NOMO-1 treated with DMSO at 0.1 percent for 48 hours (cell line): Measurements from ENCODE around the gene INTS7.

Experiments used
- DNase-seq: peaks from one replicate; lab custom pipeline; 2025; ENCODE audit not compliant: unreplicated experiment; lab: John Stamatoyannopoulos, UW

Gene INTS7

DNA sequence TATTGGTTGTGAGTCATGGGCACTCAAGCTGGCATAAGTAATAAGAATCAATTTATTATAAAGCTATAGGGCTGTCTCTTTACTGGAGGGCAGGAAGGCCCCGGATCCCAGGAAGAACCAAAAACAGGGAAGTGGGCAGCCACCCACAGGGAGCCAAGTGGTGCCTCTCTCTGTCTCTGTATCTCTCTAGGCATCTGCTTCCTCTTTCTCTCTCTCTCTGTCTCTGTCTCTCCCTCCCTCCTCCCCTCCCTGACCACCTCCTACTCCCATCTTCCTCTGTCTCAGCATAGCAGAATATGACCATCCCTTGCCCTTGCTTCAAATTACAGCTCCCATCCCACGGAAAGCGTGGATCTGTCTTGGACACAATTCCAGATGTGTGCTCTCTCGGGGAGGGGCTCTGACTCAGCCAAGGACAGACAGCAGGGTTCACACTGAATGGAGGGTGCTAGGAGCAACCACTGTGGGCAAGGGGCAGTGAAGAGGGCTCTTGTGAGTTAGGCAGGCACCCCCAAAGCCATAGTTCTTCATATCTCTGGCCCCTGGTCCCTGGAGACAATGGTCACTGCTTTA is 124.4 kb downstream of the INTS7 start:
- DNase-seq, result no peak

DNA sequence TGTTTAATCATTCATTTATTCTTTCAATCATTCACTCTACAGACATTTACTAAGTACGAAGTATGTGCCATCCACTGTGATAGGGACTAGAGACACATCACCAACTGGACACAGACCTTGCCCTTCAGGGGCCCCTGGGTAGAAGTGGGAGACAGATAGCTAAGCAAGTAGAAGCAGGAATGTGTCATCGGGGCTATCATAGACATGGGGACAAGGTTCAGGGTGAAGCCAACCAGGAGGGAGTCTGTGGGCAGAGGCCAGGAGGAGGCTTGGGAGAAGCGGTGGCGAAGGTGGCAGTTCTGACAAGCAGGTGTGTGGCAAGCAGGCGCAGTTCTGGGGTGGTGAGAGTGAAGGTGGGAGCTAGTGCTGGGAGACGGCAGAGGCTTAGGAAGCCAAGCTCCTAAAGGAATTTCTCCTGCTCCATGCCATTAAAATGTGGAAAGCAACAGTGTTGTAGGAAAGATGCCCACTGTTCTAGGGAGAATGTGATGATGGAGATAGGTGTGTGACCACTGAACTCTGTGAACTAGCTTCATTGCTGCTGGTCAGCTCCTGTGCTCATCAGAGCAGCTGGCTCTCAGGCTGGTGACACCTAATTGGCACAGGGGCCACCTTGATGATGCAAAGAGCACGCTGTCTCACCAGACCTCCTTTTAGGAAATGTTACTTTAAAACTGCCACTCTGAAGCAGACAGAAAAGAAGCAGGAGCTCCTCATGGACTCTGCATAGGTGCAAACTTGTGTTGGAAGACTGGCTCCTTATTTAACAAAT is 125.1 kb downstream of the INTS7 start:
- DNase-seq, result no peak

DNA sequence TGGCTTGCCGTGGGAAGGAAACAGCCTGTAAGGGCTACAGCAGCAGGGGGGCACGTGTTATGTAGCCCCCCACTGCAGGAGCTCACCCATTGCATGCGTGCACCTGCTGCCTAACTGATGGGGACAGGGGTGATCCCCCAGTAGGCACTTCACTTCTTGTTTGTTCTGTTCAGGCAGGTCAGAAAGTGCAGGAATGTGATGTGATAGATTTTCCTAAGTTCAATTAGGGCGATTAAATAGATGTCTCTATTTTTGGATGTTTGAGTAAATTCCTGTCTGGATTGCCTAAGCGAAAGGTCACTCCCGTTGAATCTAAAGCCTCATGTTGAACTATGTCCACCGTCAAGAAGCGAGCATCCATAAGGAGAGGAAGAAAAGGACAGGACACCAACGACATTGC is 126.0 kb downstream of the INTS7 start:
- DNase-seq, result no peak

DNA sequence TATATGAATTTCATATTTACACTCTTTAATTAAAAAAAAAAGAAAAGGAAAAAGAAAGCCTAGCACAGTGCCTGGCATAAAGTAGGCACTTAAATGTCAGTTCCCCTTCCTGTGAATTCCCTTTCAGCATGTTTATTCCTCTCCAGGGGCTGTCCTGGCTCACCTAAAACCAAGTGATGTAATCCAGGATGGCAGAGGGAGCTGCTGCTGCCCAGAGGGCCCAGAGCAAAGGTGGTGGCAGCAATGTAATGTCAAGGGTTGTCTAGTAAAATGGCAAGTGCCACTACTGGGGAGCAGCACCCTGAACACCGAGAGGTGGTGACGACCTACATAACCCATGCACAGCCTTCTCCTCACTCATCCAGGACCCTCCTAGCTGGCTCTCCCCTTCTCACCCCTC is 126.4 kb downstream of the INTS7 start:
- DNase-seq, result no peak

DNA sequence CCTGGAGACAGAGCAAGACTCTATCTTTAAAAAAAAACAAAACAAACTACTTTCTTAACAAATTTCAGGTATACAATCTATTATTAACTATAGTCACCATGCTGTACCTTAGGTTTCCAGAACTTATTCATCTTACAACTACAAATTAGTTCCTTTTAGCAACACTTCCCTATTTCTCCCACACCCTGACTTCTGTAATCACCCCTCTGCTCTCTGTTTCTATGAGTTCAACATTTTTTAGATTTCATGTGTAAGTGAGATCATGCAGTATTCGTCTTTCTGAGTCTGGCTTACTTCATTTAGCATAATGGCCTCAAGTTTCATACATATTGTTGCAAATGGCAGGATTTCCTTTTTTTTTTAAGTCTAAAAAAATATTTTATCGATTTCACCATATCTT is 126.9 kb downstream of the INTS7 start:
- DNase-seq, result peak; percentile 77

DNA sequence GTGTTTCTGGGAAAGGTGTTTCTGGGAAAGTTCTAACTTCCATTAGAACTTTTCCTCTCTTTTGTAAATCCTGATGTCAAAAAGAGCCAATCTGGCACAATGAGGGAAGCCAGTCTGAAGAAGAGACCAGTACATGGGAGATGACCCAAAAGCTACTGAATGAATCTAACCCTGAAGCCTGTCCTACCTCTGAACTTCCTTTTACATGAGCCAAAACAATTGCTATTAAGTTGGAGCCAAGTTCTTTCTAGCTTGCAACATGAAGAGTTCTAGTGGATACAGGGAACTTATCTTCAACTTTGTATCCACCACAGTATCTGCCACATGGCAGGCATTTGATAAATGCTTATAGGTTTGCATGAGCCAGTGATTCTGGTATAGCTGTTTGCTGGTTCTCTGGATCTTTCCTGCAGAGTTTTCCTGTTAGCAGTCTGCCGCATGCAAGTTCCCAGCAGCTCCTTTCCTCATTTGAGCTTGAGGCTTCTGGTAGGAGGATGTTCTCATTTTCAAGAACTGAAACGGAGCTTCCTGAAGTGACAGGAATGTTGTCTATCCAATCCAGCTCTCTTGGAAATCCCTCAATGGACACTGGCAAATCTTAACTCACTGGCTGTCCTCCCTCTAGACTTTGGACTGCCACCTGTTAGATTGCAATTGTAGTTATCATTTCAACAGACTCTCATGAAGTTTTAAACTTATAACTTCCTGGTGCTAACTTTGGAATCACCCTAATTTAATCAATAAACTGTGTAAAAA is 131.7 kb downstream of the INTS7 start:
- DNase-seq, result no peak

DNA sequence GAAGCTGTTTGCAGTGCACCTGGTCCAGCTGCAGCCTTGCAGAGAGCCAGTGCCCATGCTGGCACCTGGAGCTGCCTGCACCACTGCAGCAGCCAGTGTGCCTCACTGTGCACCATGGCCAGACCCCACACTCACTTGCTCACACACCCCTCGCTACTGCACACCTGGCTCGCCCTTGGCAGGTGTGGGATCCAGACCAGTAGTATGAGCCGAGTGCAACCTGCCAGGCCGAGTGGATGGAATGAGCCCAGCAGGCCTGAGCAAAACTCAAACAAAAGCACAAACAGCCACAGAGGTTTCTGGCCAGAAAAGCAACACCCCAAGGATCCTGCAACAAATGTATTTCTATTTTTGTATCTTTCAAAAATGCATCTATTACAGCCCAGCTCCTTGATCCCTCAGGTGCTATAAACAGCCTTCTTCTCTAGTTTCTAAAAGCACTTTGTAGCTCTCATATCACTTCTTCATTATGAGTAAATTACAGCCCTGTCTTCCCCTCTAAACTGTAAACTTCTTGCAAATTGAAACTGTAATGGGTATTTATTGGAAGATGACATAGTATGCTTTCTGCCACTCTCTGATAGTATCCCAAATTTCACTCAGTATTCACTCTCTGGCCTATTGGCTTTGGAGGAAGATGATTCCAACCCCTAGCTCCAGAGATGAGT is 132.6 kb downstream of the INTS7 start:
- DNase-seq, result no peak

DNA sequence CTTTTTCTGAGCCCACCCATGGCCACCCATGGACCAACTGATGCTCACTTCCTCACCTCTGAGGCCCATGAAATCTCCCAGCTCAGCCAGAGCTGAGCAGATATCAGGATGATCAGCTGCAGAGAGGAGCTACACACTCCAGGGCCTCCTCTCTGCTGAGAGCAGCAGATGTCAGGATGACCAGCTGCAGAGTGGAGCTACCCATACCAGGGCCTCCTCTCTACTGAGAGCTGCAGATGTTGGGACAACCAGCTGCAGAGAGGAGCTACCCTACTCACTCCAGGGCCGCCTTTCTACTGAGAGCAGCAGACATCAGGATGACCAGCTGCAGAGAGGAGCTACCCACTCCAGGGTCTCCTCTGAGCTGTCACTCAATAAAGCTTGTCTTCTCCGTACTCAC is 133.4 kb downstream of the INTS7 start:
- no peak for DNase-seq

DNA sequence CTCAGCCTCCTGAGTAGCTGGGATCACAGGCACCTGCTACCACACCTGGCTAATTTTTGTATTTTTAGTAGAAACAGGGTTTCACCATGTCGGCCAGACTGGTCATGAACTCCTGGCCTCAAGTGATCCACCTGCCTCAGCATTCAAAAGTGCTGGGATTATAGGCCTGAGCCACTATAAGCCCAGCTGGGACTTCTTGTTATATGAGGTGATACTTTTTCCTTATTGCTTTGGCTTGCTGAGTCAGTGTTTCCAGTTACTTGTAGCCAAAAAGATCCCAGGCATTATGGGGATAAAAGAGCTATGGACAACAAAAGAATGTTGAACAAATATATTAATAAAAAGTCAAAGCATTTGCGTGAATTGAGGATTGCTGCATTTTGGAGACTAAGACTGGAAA is 134.9 kb downstream of the INTS7 start:
- no peak for DNase-seq

DNA sequence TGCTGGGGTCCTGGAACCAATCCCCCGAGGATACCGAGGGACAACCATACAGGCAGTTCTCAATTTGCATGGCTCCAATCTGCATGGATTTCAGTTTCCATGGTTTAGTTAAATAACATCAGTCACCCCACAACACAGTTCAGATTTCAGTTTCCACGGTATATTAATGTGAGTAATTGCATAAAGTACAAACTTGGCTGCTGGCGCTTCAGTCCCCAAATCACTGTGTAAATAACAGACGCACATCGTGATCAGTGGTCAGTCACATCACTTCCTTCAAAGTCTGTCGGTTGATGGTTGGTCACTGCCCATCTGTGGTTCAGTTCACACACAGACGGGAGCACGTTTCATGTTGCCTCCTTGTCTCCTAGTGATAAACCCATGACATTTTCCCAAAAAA is 138.4 kb downstream of the INTS7 start:
- no peak for DNase-seq

DNA sequence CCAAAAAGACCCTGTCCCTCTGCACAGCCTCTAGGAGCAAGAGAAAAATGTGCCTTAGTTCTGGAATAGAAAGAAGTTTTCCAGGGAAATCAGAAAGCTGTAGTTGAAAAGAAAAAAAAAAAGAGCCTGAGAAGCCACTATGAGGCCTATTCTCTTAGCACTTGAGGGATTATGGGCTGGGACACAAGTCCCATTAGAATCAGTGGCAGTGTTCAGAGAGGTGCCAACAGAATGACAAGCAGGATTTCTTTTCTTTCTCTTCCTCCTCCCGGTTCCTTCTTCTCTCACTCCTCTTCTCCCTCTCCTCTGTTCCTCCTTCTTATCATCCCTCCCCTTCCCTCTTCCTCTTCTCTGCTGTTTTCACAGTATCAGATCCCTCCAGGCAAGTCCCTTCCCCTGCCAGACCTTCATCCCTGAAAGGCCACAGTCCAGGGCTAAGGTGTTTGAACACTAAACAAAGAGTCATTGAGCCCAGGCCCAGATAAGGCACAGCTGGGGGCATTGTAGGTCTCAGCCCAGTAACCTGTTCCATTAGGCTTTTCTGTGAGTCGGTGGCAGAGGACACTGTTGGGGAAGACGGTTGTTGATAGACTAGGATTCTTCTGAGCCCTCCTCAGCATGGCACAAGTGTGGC is 140.1 kb downstream of the INTS7 start:
- no peak for DNase-seq

DNA sequence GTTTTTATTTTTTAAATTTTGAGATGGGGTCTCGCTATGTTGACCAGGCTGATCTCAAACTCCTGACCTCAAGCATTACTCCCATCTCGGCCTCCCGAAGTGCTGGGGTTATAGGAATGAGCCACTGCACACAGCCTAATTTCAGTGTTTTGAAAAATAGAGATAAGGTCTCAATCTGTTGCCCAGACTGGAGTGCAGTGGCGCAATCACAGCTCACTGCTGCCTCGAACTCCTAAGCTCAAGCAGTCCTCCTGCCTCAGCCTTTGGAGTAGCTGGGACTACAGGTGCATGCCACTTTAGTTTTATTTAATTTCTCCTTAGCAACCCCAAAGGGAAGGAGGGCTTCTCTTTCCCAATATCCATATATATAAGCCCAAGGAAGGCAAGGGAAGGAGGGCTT is 141.0 kb downstream of the INTS7 start:
- DNase-seq, result no peak

DNA sequence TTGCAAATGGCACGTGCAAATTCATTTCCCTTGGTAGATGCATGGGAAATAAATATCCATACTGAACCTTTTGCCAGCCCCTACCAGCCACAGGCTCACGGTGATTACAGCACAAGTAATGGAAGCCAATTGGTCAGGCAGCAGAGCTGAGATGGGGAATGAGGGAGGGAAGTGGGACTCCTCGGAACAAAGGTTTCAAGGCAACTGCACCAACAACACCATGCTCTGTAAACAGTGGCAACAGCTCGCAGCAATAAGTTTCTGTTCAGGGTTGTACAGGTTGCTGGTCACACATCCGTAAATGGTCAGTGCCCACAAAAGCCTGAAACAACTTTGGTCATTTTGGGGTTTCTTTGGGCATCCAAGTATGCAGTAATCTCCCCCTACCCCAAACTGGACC is 142.1 kb downstream of the INTS7 start:
- no peak for DNase-seq

DNA sequence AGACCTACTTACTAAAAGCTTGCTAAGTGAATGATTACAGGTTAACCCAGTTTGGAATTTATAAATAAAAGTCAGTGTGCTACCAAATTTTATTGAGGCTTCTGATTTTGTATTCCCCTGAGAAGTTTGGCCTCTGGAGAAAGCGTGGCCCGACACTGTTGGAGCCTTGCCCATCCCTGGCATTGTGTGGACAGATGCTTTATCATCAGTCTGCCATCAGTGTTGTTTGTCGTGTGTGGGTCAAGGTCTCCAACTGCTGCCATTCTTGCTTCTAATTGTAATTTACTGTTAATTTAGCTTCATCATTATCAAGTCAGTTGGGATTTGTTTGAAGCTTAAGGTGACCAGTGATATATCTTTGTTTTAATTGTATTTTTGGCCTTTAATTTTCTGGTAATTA is 142.8 kb downstream of the INTS7 start:
- DNase-seq, result no peak

DNA sequence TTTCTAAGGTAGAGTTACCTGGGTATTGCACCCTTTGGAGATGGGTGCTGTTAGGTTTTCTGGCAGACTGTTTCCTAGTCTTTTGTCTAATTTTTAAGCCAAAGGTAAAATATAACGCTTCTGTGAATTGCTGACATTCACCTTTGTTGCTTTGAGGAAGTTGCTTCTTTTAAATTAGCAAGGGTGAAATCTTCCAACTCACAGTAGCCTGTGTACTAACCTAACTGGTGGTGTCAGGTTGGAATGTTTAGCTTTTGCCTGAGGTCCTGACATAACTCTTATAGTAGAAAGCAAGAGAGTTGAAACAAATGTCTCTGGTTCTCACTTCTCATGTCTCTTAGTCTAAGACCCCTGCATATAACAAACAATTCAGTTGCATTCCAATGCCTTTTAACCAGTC is 143.6 kb downstream of the INTS7 start:
- no peak for DNase-seq
